Neural progenitor cell (in vitro differentiated cells): ENCODE data around the gene RNF14.

Experiments used
- CTCF ChIP-seq: fragments of 200-600 bp; sonication (generic); IDR thresholded peaks from 2 replicates; pipeline ENCODE4 v1.5.1; 2017; ENCODE audit warnings: antibody characterized with exemption, mild to moderate bottlenecking
- EZH2 ChIP-seq: fragments of 200-600 bp; sonication (generic); IDR thresholded peaks from 2 replicates; pipeline ENCODE4 v1.6.1; 2017; ENCODE audit warnings: antibody characterized with exemption, mild to moderate bottlenecking, moderate library complexity

DNA sequence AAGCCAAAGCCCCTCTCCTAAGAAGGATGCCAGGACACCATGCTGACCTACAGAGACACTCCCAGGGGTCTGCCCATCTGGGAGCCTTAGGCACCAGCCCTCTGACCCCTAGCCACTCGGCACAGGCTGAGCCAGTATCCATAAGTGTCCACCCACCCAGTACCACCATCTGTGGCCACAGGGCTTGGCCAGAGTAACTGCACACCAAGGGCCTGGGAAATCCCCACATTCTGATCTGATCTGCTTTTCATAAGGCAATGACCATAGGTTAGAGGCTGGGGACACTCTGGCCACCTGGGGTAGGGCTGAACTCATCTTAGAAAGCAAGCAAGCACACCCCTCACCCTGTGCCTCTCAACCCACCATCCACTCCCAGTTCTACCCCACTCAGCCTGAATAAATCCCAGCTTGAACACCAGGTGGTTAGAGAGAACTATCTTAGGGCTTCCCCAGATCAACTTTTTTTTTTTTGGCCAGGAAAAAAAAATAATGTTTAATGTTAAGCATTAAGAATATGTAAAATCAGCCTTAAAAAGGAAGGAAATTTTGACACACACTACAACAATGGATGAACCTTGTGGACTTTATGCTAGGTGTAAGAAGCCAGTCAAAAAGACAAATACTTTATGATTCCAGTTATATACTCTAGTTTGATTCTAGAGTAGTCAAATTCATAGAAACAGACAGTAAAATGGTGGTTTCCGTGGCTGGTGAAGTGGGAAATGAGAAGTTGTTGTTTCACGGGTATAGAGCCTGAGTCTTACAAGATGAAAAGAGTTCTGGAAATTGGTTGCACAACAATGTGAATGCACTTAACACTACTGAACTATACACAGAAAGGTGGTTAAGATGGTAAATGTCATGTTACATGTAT lies 37.7 kb downstream of the RNF14 start:
- no peak for TF ChIP-seq CTCF
- TF ChIP-seq EZH2 = no peak
